HG02678 (cell line): ENCODE data around the gene NFASC.

ENCODE experiments used
- ATAC-seq: cut with Tn5 transposase; IDR thresholded peaks from one replicate; pipeline ENCODE4 v1.9.1; 2021; ENCODE audit warnings: mild to moderate bottlenecking, moderate library complexity; ENCODE audit not compliant: unreplicated experiment

Gene NFASC

DNA sequence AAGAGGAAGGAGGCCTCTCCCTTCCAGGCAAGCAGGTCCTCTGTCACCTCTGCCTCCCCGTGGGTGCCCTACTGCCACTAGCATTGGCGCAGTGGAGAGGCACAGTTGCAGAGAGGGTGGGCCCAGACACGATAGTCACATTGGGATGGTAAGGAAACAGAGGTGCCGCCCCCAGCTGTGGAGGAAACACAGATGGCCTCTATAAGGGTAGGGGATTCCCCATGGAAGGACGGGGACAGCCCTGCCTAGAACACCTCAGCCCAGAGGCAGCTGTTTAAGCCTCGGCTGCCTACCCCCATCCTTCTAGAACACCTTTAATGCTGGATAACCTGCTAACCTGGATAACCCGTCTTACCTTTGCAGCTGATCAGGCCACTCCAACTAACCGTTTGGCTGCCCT lies 106.7 kb downstream of the NFASC start:
- ATAC-seq, result no peak

DNA sequence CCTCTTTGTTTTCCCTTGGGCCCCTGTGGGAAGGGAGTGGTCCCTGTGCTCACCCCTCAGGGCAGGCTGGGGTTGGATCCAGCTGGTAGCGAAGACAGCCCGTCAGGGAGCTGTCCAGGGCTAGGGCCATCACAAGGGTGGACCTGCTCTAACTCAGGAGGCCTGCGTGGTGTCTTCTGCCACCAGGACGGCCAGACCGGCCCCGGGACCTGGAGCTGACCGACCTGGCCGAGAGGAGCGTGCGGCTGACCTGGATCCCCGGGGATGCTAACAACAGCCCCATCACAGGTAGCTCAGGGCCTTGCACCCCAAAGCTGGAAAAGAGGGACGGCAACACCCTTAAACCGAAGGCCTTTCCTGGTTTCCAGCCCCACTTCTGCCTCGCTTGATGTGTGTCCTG lies 108.1 kb downstream of the NFASC start:
- no peak for ATAC-seq

DNA sequence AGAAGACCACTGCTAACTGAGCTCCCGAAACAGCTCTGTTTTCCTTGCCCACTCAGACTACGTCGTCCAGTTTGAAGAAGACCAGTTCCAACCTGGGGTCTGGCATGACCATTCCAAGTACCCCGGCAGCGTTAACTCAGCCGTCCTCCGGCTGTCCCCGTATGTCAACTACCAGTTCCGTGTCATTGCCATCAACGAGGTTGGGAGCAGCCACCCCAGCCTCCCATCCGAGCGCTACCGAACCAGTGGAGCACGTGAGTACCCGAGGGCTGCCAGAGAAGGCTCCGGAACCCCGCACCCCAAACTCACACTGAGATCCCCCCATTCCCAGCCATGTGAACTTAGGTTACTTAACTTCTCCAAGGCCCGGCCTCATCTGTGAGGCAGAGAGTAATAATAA lies 108.6 kb downstream of the NFASC start:
- ATAC-seq, result no peak

DNA sequence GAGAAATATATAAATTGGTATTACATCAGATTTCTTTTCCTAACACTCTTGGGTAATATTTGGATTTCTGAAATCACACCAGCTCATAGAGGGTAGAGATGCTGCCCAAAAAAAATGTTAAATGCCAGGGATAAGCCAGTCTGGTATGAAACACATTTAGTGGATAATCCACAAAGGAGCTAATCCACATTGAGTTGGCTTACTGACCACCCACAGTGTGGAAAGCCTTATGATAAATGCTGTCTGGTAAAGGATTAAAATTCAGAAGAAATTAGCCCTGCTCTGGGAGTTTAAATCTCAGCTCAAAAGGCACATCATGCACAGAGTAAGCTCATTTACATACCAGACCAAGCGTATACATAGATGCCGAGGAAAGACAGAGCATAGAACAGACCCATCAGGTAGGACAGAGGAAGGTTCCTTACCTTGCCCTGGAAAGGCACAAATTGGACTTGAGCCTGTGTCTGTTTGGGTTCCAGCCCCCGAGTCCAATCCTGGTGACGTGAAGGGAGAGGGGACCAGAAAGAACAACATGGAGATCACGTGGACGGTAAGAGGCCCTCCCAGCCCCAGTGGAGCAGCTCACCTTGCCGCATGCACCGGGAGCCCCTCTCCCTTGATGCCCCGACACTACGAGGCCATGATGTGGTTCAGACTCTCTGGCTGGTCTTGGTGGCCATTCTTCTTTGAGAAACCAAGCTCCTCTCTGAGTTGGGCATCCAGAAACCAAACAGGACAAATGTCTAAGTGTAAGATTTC lies 109.4 kb downstream of the NFASC start:
- no peak for ATAC-seq

DNA sequence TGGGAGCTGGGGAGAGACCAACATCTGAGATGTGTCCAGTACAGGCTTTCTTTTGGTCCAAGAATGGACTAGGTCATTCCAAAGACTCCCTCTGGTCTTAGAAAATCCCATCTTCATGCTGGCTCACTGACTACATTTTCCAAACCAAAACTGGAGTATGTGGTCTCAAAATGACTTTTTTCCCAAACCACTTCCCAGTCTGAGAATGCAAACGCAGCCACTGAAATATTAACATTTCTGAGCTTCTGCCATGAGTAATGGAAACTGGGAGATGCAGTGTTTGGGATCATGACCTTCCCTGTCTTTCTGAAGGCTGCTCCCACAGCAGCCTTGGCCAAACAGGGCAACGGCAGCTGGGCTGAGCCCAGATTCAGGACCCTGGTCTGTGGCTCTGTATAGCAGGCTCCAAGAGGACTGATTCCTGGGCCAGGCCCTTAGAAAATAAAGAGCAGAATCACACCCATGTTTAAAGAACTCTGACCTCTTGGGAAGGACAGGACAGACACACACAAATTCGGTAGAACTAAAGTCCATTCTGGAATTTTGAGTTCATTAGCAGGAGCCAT lies 110.3 kb downstream of the NFASC start:
- ATAC-seq, result no peak

DNA sequence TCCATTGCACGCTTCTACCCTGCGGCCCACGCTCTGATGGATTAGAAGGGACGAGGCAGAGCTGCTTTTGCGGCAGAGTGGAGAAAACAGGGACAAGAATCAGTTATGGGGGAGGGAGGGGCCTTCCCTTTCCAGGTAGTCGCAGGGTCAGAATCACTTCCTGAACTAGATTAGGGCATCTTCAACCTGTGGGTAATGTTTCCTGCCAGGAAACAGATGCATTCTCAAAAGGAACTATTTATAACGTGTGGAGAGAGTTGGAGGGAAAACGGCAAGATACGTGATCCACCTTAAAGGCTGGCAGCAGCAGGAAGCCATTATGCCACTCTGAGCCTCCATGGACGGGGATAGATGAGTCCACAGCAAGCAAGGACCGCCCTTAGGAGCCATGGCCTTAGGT lies 112.5 kb downstream of the NFASC start:
- no peak for ATAC-seq

DNA sequence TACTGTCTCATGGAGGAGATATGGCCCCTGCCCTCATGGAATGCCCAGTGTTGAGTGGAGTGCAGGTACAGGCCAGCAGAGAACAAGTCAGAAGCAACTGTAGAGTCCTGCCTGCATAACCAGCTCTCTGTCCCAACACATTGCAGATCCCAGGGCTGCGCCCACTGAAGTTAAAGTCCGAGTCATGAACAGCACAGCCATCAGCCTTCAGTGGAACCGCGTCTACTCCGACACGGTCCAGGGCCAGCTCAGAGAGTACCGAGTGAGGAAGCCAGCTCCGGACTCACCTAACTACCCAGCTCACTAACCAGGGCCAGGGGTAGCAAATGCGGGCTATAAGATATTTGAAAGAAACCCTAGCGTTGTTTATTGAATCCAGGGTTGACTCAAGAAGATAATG lies 113.2 kb downstream of the NFASC start:
- ATAC-seq, result no peak

DNA sequence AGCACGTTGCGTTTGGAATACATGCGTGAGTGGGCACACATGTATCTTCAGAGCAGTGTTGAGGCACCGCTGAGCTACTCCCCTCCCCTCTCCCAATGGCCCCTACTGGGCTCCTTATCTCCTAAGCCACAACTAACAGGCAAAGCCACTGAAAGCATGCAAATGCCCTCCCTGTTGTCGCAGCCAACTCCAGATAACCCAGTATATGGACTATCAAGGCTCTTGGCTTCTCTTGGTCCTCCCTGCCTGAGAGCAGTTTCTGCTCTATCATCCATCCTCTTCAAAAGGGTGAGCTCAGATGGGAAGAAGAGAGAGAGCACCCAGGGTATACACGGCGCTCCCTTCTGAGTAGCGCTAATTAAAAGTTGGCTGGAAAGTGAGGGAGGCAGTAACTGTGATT lies 113.8 kb downstream of the NFASC start:
- ATAC-seq, result no peak

DNA sequence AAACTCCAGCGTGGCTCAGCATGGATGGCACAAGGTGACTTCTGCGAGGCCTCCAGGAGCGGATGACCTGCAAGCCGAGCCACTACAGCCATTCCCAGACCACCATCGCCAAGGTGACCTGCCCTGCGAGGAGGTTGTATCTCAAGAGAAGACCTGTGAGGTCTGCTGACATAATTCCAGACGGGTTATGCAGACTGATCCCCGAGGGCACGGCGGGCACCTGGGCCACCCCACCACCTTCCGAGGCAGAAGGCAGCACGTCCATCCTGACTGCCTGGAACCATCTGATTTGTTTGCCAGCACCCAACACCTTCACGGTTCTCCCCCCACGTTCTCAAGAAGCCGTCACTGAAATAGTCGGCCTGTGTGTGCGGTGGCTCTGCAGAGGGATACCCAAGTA lies 115.5 kb downstream of the NFASC start:
- no peak for ATAC-seq

DNA sequence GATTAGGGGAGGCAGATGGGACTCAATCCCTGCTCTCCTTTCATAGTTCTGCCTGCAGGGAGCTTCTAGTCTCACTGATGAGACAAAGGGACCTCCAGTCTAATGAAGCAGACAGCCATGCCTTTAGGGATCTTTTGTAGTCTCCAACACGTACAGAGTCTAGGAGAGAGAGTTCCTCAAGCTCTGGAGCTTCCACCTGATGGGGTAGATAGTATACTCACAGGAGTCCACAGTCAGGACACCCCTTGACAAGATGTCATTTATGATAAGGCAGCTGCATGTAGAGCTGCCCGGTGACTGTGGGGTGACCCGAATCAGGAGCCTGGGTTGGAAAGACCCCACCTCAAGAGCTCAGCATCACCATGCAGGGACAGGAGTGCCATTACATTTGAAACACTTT lies 117.0 kb downstream of the NFASC start:
- no peak for ATAC-seq

DNA sequence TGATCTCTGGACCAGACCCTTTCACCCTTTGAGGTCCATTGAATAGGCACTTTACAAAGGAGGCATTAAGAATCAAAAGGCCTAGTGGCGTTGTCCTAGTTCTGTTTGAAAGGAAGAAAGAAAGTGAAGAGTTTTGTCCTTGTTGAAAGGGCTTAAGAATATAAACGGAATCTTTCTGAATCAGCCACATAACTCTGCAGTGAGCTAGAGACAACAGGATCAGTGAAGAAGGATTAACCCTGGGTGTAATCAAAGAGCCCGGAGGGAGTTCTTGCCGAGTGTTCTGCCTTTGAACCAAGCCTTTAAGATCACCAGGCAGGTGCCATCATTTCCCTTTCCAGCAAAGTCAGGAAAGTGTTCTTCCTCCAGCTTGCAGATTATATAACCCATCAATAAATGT lies 117.5 kb downstream of the NFASC start:
- ATAC-seq, result no peak

DNA sequence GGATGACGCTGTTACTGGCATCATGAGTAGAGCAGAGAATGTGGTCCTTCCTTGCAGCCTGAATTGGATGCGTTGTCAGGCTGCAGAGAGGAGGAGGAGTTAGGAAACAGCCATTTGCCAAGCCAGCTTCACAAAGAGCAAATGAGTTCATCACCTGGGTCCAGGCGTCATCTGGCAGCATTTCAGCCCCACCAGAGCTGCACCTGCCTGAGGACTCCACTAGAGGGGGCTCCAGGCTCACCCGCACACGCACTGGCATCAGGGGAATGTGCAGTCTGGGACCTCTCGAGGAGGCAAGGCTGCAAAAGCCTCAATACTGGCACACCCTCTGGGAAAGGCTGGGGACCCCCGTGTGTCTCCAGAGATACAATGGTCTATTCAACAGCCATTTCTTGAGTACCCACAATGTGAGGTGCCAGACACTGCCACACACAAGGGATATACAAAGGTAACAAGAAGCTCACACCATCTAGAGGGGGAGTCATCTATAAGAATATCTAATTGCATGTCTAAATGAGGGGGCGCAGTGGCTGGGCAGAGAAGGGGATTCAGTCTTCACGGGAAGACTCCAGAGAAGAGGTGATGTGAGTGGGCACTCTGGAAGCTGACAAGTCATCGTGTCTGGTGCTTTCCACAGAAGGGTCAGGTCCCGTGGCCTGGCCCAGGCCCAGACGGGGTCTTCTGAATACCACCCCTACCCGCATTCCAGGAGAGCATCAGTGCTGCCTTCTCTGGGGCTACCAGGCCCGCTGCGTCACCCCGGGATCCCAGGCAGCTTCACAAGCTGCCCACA lies 118.8 kb downstream of the NFASC start:
- ATAC-seq, result no peak

DNA sequence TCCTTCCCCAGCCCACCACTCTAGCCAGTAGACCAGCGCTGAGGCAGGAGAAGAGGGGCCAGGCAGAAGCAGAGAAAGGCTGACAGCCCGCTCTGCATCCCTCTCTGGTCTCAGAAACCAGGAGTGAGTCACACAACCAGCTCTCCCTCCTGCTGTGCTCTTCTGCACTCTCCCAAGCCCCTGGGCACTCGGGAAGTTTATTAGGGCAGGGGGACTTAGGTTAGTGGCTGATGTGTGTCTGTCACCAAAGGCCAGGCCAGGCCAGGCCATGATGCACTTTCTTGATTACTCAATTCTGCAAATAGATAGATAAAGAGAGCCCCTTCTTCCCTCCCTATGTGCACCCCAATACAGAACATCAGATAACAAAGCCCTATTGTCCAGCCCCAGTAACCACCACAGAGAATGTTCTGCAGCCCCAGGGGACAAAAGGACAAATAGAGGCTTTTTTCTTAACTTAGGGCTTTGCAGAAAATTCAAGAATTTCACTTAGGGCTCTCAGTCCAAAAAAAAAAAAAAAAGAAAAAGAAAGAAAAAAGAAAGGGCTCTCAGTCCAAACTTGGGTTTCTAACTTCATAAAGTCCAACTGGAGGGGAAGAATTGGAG lies 119.5 kb downstream of the NFASC start:
- ATAC-seq, result no peak

DNA sequence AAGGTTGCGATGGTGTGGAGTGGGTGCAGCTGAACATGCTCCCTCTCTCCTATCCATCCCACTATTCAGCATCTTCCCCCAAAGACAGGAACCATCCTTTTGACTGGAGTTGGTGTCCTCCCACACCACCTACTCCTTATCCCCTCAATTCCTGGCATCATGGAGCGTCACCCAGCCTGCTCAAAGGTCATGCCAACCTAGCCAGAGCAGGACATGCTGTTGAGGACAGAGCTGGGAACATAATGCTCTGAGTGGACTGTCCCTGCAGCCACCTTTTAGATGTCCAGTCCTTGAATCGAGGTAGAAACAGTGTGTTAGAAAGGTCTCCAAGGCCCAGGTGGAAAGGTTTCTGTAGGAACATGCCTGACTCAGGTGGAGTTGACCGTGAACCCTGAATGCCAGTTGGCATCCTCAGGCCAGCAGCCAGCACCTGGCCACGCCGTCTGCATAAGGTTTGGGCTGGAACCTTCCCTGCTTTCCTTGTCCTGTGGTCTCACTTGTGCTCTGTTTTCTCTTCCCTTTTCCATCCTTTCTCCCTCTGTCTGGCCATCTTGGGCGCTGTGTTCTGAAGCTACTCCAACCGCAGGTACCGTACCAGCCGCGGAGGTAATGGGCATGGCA lies 120.2 kb downstream of the NFASC start:
- ATAC-seq, result no peak

DNA sequence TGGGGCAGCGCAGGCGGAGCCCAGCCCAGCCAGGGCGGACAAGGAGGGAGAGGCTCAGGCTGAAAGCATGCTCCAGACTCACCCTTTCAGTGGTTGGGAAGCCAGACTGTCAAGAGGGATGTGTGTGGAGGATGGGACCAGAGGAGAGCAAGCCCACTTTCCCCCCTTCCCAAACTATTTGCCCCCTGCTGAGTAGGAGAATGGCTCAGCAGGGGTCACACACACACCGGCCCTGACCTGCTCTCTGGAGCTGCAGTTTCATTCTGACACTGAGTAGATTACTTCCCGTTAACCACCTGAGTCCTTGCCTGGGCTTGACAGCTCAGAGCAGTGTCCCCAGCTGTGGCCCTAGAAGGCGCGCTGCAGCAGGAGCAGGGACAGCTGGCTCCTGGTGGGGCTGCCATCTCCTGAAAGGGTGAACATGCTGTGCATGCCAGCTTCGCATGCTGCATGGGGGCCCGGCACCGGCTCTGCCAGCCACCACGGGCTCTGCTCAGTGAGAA lies 120.7 kb downstream of the NFASC start:
- ATAC-seq, result no peak

DNA sequence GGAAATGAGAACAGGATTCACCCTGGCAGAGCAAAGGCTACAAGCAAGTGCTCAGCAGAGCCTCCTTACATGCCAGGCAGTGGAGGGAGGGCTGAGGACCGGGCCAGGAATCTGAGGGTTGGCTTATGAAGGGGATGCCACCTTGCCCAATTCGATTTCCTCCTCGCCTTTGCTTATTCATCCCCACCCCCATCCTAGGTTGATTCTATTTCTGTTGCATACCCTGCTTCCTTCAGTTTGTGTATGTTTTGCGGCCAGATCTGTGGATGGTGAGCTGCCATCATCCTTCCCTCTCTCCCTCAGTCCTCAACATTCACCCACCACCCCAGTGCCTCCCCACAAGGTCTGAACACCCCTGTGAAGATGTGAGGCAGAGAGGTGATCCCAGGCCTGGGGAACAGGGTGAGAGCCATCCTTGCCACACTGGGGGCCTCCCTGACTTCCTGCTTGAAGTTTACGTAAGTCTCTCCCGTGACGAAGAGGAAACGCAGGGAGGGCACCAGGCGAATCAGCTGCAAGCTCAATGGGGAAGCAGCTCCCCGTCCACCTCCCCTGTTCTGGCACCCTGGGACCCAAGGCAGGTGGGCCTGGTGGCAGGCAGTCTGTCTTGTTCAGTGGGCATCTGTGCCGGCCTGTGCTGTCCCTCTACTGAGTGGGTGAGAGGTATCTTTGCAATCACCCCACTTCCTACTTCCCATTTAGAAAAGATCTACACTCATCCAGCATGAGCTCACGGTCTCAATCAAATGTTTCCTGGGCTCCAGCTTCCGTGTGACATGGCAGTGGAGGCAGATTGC lies 121.7 kb downstream of the NFASC start:
- no peak for ATAC-seq

DNA sequence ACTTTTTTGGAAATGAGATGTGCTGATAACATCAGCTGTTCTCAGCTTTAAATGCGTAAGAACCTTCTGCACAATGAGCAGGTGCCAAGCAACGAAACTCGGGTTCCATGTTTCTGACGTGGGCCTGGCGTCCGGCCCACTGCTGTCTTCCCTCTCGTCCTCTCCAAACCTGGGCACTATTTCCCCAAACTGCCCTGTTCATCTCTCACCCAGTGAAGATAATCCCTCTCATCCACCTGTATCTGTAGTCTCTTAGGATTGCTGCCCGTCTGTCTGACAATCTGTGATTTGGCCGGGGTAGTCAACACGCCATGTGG lies 122.3 kb downstream of the NFASC start:
- no peak for ATAC-seq

DNA sequence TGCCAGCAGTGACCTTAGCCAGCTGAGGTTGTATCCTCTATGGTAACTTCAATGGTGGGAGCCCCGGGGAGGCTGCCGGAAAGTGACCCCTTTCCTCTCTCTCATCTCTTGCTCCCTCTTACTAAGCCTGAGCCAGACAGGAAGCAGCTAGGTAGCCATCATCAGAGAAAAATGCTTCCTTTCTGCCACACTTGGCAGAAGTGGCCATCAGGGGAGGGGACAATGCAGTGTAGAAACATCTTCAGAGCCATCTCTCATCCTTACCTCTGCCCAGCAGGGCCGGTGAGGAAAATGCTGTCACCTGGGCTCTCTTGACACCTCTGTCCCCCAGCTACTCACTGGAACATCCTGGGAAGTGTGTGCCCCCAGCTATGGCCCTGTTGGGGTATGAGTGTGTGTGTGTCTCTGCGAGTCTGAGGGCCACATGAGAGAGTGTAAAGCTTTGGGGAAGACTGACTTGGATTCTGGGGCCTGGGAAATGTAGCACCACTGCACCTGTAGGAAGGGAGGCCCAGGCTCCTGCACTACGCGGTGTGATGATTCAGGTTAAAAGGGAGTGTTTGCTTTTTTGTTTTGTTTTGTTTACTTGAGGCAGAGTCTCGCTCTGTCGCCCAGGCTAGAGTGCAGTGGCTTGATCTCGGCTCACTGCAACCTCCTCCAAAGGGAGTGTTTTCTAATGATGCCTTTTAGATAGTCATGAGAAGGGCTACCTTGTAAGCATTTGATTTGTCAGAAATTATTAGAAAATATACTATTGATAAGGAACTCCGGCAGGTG lies 123.6 kb downstream of the NFASC start:
- no peak for ATAC-seq

DNA sequence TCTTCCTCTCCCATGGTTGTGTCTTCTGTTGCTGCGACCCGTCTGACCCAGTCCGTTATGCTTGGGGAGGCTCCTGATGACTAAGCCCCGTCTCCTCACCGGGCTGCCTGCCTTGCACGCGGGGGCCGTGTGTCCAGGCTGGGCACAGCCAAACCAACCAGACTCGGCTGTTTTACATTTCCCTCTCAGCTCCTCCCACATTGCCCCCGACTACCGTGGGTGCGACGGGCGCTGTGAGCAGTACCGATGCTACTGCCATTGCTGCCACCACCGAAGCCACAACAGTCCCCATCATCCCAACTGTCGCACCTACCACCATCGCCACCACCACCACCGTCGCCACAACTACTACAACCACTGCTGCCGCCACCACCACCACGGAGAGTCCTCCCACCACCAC lies 126.3 kb downstream of the NFASC start:
- ATAC-seq, result no peak
